ENCODE results near the gene RAF1. TPM values are rescaled to one million over a fixed set of nuclear protein-coding genes. Genes with fewer than 3 reads are reported as not detected.

RAF1 gene
- total RNA-seq, 1 experiment from 2014 or later, result 130 TPM

DNA sequence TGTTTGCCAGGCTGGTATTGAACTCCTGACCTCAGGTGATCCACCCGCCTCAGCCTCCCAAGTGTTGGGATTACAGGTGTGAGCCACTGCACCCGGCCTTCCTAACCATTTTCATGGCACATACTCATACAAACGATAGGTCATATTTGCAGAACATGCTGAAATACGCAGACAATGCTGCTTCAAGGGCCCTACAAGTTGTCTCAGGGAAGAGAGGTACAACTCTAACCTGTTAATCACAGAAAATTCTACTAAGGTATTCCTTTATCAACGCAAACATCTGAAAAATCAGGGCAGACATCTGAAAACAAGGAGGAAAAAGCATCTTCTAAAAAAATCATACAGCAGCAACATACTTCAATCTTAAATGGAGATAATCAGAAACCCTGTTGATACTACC, 39.9 kb downstream of the RAF1 start:
- BruUV-seq (replicated peaks), result no TSS peak
- TF ChIP-seq, protein P1, sequence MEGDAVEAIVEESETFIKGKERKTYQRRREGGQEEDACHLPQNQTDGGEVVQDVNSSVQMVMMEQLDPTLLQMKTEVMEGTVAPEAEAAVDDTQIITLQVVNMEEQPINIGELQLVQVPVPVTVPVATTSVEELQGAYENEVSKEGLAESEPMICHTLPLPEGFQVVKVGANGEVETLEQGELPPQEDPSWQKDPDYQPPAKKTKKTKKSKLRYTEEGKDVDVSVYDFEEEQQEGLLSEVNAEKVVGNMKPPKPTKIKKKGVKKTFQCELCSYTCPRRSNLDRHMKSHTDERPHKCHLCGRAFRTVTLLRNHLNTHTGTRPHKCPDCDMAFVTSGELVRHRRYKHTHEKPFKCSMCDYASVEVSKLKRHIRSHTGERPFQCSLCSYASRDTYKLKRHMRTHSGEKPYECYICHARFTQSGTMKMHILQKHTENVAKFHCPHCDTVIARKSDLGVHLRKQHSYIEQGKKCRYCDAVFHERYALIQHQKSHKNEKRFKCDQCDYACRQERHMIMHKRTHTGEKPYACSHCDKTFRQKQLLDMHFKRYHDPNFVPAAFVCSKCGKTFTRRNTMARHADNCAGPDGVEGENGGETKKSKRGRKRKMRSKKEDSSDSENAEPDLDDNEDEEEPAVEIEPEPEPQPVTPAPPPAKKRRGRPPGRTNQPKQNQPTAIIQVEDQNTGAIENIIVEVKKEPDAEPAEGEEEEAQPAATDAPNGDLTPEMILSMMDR (conservative IDR thresholded peaks at IDR 0.05; ENCODE audit: low read depth, low read length), result no peak
- no peak for TF ChIP-seq EZH2 (IDR thresholded peaks at IDR 0.05; ENCODE audit: borderline replicate concordance, low read depth, low read length, poor library complexity, severe bottlenecking)
- no peaks in the 10 kb centered on the region for H3K27me3 ChIP-seq (replicated peaks; ENCODE audit: insufficient read depth, low read depth, low read length, poor library complexity)

GRCh38 chr3:12622335-12622734, 41.6 kb downstream of the RAF1 start:
- H3K4me1 ChIP-seq (ENCODE audit: insufficient read depth, low read length, poor library complexity, severe bottlenecking), result peaks cover 3% of the 10 kb centered on the region
- POLR2A ChIA-PET (ENCODE audit: low non-redundant PET), result no interaction called here
- CTCF ChIA-PET, result no interaction called here
- no peak overlapping the region for H3K4me3 ChIP-seq (ENCODE audit: low read depth, low read length, poor library complexity, severe bottlenecking)
- BruUV-seq (replicated peaks), result no TSS peak
- H3K36me3 ChIP-seq (ENCODE audit: insufficient read depth, low read length, poor library complexity, severe bottlenecking), result peaks cover 11% of the 10 kb centered on the region
- DNase-seq (ENCODE audit: low spot score), result no peak
- intact Hi-C loops (cut with micrococcal nuclease; ENCODE audit: unreplicated experiment), result no loop called here
- TF ChIP-seq EZH2 (IDR thresholded peaks at IDR 0.05; ENCODE audit: borderline replicate concordance, low read depth, low read length, poor library complexity, severe bottlenecking), result no peak
- TF ChIP-seq, protein P1 (conservative IDR thresholded peaks at IDR 0.05; ENCODE audit: low read depth, low read length), result no peak
- H3K27ac ChIP-seq (ENCODE audit: low read depth, low read length, poor library complexity, severe bottlenecking), result no peak overlapping the region
- H3K9me3 ChIP-seq (ENCODE audit: low read depth, low read length, poor library complexity, severe bottlenecking), result no peaks in the 10 kb centered on the region
- no peaks in the 10 kb centered on the region for H3K27me3 ChIP-seq (replicated peaks; ENCODE audit: insufficient read depth, low read depth, low read length, poor library complexity)

More for the DNA sequence above, 39.9 kb downstream of the RAF1 start:
- Histone ChIP-seq H3K9me3 (ENCODE audit: low read depth, low read length, poor library complexity, severe bottlenecking) (no peaks in the 10 kb centered on the region), H3K27ac (ENCODE audit: low read depth, low read length, poor library complexity, severe bottlenecking) (no peak overlapping the region), H3K4me1 (ENCODE audit: insufficient read depth, low read length, poor library complexity, severe bottlenecking) (peaks cover 3% of the 10 kb centered on the region), H3K4me3 (ENCODE audit: low read depth, low read length, poor library complexity, severe bottlenecking) (no peak overlapping the region), H3K36me3 (ENCODE audit: insufficient read depth, low read length, poor library complexity, severe bottlenecking) (no peaks in the 10 kb centered on the region)
- DNase-seq (ENCODE audit: low spot score), result no peak
- ChIA-PET CTCF (no interaction called here), POLR2A (ENCODE audit: low non-redundant PET) (interaction anchor here (0.6 kb wide), 1 partner anchor 214 kb away, joined by 4 read pairs; no protein-coding TSS in a partner anchor)
- intact Hi-C loops (cut with micrococcal nuclease; ENCODE audit: unreplicated experiment), result no loop called here

- BruUV-seq (replicated peaks), result no TSS peak
- no peak overlapping the region for H3K27ac ChIP-seq (ENCODE audit: low read depth, low read length, poor library complexity, severe bottlenecking)
- H3K4me1 ChIP-seq (ENCODE audit: insufficient read depth, low read length, poor library complexity, severe bottlenecking), result peaks cover 3% of the 10 kb centered on the region
- ChIA-PET CTCF (no interaction called here), POLR2A (ENCODE audit: low non-redundant PET) (interaction anchor here (0.6 kb wide), 1 partner anchor 210 kb away, joined by 4 read pairs; no protein-coding TSS in a partner anchor)
- TF ChIP-seq, protein P1 (conservative IDR thresholded peaks at IDR 0.05; ENCODE audit: low read depth, low read length), result no peak
- TF ChIP-seq EZH2 (IDR thresholded peaks at IDR 0.05; ENCODE audit: borderline replicate concordance, low read depth, low read length, poor library complexity, severe bottlenecking), result no peak
- no peak for DNase-seq (ENCODE audit: low spot score)
- no peaks in the 10 kb centered on the region for H3K27me3 ChIP-seq (replicated peaks; ENCODE audit: insufficient read depth, low read depth, low read length, poor library complexity)
- H3K4me3 ChIP-seq (ENCODE audit: low read depth, low read length, poor library complexity, severe bottlenecking), result no peak overlapping the region
- intact Hi-C loops (cut with micrococcal nuclease; ENCODE audit: unreplicated experiment), result no loop called here
- no peaks in the 10 kb centered on the region for H3K9me3 ChIP-seq (ENCODE audit: low read depth, low read length, poor library complexity, severe bottlenecking)
- peaks cover 25% of the 10 kb centered on the region for H3K36me3 ChIP-seq (ENCODE audit: insufficient read depth, low read length, poor library complexity, severe bottlenecking)
Measured at GRCh38 chr3:12620729-12621128, 43.2 kb downstream of the RAF1 start.

Measured in A673 (cell line).